GM21528 (cell line): ENCODE measurements around the gene DTX3L.

Experiments
- ATAC-seq: cut with Tn5 transposase; IDR thresholded peaks from one replicate; pipeline ENCODE4 v1.9.1; 2021; ENCODE audit warnings: mild to moderate bottlenecking, moderate library complexity; ENCODE audit not compliant: unreplicated experiment, low FRiP score

DTX3L gene

GRCh38 chr3:122602011-122602710 lies 38.0 kb downstream of the DTX3L start:
- ATAC-seq, result no peak

DNA sequence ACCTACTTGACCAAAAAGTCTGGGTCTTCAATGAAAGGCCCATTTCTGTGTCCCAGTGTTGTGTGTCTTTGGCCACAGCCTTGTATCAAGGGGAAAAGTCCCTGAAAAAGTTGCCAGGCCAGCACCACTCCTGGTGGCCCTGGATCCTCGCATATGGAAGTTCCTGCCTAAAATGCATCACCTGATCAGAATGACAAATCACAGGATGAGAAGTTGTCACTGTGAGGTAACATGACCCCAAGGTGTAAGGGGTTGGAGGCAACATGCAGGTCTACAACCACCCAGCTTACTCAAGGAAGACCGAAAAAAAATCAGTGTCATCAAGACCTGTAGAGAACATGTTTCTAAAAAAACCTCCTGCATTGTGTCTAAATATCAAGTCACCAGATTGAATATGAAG lies 38.9 kb downstream of the DTX3L start:
- ATAC-seq, result no peak

GRCh38 chr3:122606330-122606729 lies 42.2 kb downstream of the DTX3L start:
- ATAC-seq, result no peak

DNA sequence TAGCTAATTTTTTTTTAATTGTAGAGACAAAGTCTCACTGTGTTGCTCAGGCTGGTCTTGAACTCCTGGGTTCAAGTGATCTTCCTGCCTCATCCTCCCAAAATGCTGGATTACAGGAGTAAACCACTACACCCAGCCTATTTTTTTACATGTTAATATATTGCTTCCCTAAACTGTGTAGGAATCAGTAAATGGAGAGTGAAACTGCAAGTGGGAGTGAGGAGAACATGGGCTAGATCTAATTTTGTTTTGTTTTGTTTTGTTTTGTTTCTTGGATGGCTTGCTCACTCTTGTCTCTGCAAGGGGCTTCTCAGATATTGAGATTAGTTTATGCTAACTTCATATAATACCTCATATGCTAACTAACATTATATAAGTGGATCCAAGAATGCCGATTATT lies 44.8 kb downstream of the DTX3L start:
- ATAC-seq, result no peak

DNA sequence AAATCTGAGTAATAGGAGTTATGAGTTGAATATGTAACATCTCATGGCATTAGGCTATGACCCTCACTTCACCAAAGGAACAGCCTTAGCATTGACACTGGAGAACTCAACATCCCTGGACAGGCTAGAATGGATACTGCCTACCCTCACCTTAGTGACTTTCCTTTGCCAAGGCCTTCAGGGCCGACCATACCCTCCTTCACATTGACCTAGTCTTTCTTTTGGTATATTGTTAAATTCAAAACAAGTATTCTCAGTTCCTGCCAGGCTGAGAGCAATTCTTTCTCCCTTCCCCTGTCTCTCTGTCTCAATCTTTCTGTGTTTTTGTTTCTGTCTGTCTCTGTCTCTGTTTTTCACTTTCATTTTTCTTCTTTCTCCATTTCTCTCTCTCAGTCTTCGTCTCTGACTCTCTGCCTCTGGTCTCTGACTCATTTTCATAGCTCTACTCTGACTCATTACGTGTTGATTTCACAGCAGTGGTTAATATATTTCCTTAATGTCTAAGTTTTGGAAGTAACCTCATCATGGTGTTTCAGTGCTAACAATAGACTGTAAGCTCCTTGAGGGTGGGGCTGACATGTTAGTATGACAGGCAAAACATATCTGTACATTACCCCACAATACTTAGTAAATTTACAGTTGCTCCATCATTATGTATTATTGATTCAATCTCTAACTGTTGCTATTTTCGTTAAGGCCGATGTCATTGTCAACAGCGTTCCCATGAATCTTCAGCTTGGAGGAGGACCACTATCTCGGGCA lies 45.8 kb downstream of the DTX3L start:
- peak; percentile 93 for ATAC-seq

DNA sequence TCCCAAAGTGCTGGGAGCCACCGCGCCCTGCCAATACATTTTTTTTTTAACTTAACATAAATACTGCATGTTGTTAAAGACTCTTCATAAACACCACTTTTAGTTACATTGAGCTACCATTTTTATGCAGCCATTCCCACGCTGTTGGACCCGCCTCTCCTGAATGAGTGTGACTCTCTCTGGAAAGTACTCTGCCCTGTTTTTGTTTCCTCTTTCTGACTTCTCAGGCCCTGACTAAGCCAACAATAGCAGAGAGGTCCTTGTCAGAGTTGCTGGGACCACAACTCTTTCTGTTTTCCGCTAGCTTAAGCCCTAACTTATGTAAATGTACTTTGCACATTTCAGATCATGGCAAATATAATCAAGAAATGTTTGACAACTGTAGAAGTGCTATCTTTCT lies 48.6 kb downstream of the DTX3L start:
- ATAC-seq, result no peak

DNA sequence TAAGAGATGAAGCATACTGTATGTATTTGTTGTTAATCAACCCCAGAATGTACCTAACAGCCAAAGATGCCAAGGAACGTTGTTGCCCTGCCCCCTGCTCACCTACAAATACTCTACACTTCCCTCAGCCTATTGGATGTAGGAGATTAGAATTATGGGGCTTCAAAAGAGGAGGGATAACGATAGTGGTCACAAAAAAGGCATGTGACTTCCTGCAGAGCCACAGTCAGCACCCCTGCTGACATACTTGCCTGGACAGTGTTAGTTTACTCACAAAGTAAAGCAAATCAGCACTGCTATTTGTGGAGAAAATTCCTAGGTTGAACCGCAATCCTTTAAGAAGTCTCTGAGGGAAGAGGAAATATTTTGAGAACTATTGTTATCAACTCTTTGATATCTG lies 51.2 kb downstream of the DTX3L start:
- ATAC-seq, result no peak

DNA sequence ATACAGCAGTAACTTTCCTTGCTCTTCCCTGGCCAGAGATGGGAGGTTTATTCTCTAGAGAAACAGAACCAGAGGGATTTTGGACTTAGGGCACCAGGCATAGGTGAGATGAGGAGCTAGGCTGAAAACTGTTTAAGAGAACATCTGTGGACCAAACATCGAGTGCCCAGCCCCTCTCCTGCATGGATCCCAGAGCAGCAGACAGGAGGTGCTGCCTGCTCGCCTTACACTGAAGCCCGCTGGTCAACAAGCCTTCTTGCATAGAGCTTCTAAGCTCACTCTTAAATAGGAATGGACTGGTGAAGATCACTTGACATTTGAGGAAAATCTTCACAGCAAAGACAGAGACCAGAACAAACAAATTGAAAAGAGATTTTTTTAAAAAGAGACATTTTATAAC lies 54.5 kb downstream of the DTX3L start:
- no peak for ATAC-seq

DNA sequence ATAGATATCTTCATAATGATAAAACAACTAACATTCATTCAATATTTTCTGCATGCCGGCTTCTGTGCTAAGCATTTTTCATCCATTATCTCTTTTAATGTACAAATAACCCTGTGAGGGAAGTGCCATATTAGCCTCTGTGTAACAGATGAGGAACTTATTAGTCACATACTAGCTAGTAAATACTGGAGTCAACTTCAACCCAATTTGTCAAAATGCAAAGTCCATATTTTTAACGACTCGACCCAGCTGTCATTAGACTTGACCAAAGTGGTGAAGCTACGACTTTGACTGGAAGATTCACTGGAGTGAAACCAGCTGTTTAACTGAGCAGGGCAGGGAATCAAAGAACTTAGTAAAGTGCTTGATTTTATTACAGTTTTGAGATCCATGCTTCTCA lies 54.9 kb downstream of the DTX3L start:
- no peak for ATAC-seq

- ATAC-seq, result no peak
Measured at GRCh38 chr3:122620399-122620798, 56.3 kb downstream of the DTX3L start.

- ATAC-seq, result no peak
Measured at GRCh38 chr3:122621112-122621511, 57.0 kb downstream of the DTX3L start.

GRCh38 chr3:122623031-122623829 lies 59.1 kb downstream of the DTX3L start:
- ATAC-seq, result no peak
